Transverse colon (tissue), 4 donors: ENCODE data around the gene TFDP2.

Experiments used
- CTCF ChIP-seq, 5 experiments: fragments of 200-600 bp in 3 of 5; fragments of 450-650 bp in 2 of 5; sonication (generic) in 3 of 5; IDR thresholded peaks; 1 replicate in 2 of 5; 2 replicates in 3 of 5; pipeline ENCODE4 v1.5.1; 2016 to 2017; ENCODE audit warnings: antibody characterized with exemption in 5 of 5, inconsistent platforms in 3 of 5, mild to moderate bottlenecking in 2 of 5, moderate library complexity in 1 of 5
- POLR2A ChIP-seq: fragments of 450-650 bp; IDR thresholded peaks from one replicate; pipeline ENCODE4 v1.6.1; 2016; ENCODE audit warnings: antibody characterized with exemption, mild to moderate bottlenecking, moderate library complexity
- POLR2AphosphoS5 ChIP-seq, 3 donors: sonication (generic); formaldehyde crosslinking; IDR thresholded peaks; one replicate each; pipeline ENCODE4 v1.6.1; 2016; ENCODE audit warnings: antibody characterized with exemption in 3 of 3

GRCh38 chr3:141992512-141992911 is 156.8 kb downstream of the TFDP2 start:
- TF ChIP-seq CTCF (IDR thresholded peaks at IDR 0.05), result no peak
- TF ChIP-seq POLR2AphosphoS5 (IDR thresholded peaks at IDR 0.05), result no peak
- no peak for TF ChIP-seq POLR2A
